Keratinocyte (primary cell): ENCODE data around the gene FMNL2.

ENCODE experiments used
- CTCF ChIP-seq, 3 experiments: IDR thresholded peaks in 1 of 3; conservative IDR thresholded peaks in 1 of 3; optimal IDR thresholded peaks in 1 of 3; 2 replicates in 2 of 3; 3 replicates in 1 of 3; pipeline versions ENCODE3 to v1.5.1; 2011; ENCODE audit warnings: low read length in 3 of 3, mild to moderate bottlenecking in 3 of 3, moderate library complexity in 2 of 3, control low read depth in 1 of 3, inconsistent platforms in 1 of 3; ENCODE audit not compliant: insufficient read depth in 2 of 3; ENCODE audit errors: extremely low read depth in 1 of 3
- EZH2 ChIP-seq: IDR thresholded peaks from one replicate; pipeline ENCODE4 v1.6.1; 2012; ENCODE audit warnings: inconsistent platforms, mild to moderate bottlenecking, low read length, moderate library complexity

GRCh38 chr2:152603166-152603565, 268.2 kb downstream of the FMNL2 start:
- TF ChIP-seq CTCF (optimal IDR thresholded peaks at IDR 0.05 in 1 of 3, IDR thresholded peaks at IDR 0.05 in 1 of 3, conservative IDR thresholded peaks at IDR 0.05 in 1 of 3; ENCODE audit: extremely low read depth in 1 of 3, insufficient read depth in 2 of 3, low read length in 3 of 3) (no peak), EZH2 (no peak)
